Upper lobe of left lung (tissue), 4 donors: ENCODE measurements around the gene CFAP45.

ENCODE experiments used
- CTCF ChIP-seq, 6 experiments: fragments of 450-650 bp in 4 of 6; fragments of 200-600 bp in 2 of 6; sonication (generic) in 2 of 6; IDR thresholded peaks; one replicate each; pipeline ENCODE4 v1.5.1; 2016 to 2019; ENCODE audit warnings: antibody characterized with exemption in 6 of 6
- EP300 ChIP-seq, 4 donors: sonication (generic); formaldehyde crosslinking; IDR thresholded peaks; one replicate each; pipeline ENCODE4 v1.5.1; 2017; ENCODE audit warnings: antibody characterized with exemption in 4 of 4, control low read depth in 2 of 4
- POLR2A ChIP-seq, 4 donors: fragments of 450-650 bp; IDR thresholded peaks; one replicate each; pipeline ENCODE4 v1.5.1; 2016 to 2017; ENCODE audit warnings: antibody characterized with exemption in 4 of 4, mild to moderate bottlenecking in 2 of 4
- POLR2AphosphoS5 ChIP-seq, 2 donors: sonication (generic); formaldehyde crosslinking; IDR thresholded peaks; one replicate each; pipeline ENCODE4 v1.5.1; 2017; ENCODE audit warnings: antibody characterized with exemption in 2 of 2

- TF ChIP-seq CTCF (IDR thresholded peaks at IDR 0.05) = no peak
- no peak for TF ChIP-seq POLR2A (IDR thresholded peaks at IDR 0.05)
- no peak for TF ChIP-seq POLR2AphosphoS5 (IDR thresholded peaks at IDR 0.05)
- TF ChIP-seq EP300 (IDR thresholded peaks at IDR 0.05) = no peak
Measured at GRCh38 chr1:159931795-159932173, 31.8 kb upstream of the CFAP45 start.
